ENCODE results near the gene SCAPER. TPM values are rescaled to one million over a fixed set of nuclear protein-coding genes. Genes with fewer than 3 reads are reported as not detected.

Gene SCAPER
- total RNA-seq, 2 experiments from 2014 or later: 31.4 to 32.7 TPM

GRCh38 chr15:76340198-76340802, 564.8 kb downstream of the SCAPER start:
- peaks cover 80% of the 10 kb centered on the region for H3K27me3 Mint-ChIP-seq
- ChIA-PET POLR2A (interaction anchor here (0.8 to 1.6 kb wide), 3 partner anchors 9 to 48 kb away, joined by 3 read pairs; partner anchors contain the start of gene ETFA), CTCF (interaction anchor here (0.8 to 1.0 kb wide), 2 partner anchors 104 to 1203 kb away, joined by 3 to 4 read pairs; no protein-coding TSS in a partner anchor)
- intact Hi-C loops (cut with micrococcal nuclease): no loop called here
- H3K9me3 Mint-ChIP-seq: no peaks in the 10 kb centered on the region
- peak; percentile 34 for DNase-seq
- H3K36me3 Mint-ChIP-seq (ENCODE audit: low read depth): no peaks in the 10 kb centered on the region
- no peak for ATAC-seq
- H3K27ac Mint-ChIP-seq: no peak overlapping the region
- TF ChIP-seq CTCF (IDR thresholded peaks at IDR 0.05): no peak
- H3K4me3 Mint-ChIP-seq: peak overlapping the region; percentile 71
- H3K4me1 Mint-ChIP-seq (ENCODE audit: low read depth): peaks cover 49% of the 10 kb centered on the region

GRCh38 chr15:76339305-76340197, 565.6 kb downstream of the SCAPER start:
- intact Hi-C loops (cut with micrococcal nuclease): no loop called here
- no peak for ATAC-seq
- no peaks in the 10 kb centered on the region for H3K9me3 Mint-ChIP-seq

GRCh38 chr15:76338486-76339304, 566.4 kb downstream of the SCAPER start:
- CTCF ChIA-PET: no interaction called here
- H3K4me3 Mint-ChIP-seq: peak overlapping the region; percentile 71
- H3K4me1 Mint-ChIP-seq (ENCODE audit: low read depth): peaks cover 50% of the 10 kb centered on the region
- no peaks in the 10 kb centered on the region for H3K36me3 Mint-ChIP-seq (ENCODE audit: low read depth)
- DNase-seq: no peak
- peaks cover 79% of the 10 kb centered on the region for H3K27me3 Mint-ChIP-seq
- intact Hi-C loops (cut with micrococcal nuclease): no loop called here
- ATAC-seq: no peak
- TF ChIP-seq CTCF (IDR thresholded peaks at IDR 0.05): no peak
- no peaks in the 10 kb centered on the region for H3K9me3 Mint-ChIP-seq
- no peak overlapping the region for H3K27ac Mint-ChIP-seq
- POLR2A ChIA-PET: interaction anchor here (0.8 kb wide), 1 partner anchor 28 kb away, joined by 3 read pairs; the partner anchor contains the start of gene ETFA

More at GRCh38 chr15:76339305-76340197, 565.6 kb downstream of the SCAPER start:
- POLR2A ChIA-PET: interaction anchor here (1.1 to 1.6 kb wide), 2 partner anchors 28 to 47 kb away, joined by 3 read pairs; partner anchors contain the start of gene ETFA
- peak; percentile 29 for DNase-seq
- Mint-ChIP-seq H3K4me3 (peak overlapping the region; percentile 71), H3K27me3 (peaks cover 81% of the 10 kb centered on the region), H3K36me3 (ENCODE audit: low read depth) (no peaks in the 10 kb centered on the region), H3K4me1 (ENCODE audit: low read depth) (peaks cover 50% of the 10 kb centered on the region), H3K27ac (no peak overlapping the region)
- TF ChIP-seq CTCF (IDR thresholded peaks at IDR 0.05): no peak
- CTCF ChIA-PET: interaction anchor here (0.8 to 1.0 kb wide), 2 partner anchors 104 to 1204 kb away, joined by 3 to 4 read pairs; no protein-coding TSS in a partner anchor

DNA sequence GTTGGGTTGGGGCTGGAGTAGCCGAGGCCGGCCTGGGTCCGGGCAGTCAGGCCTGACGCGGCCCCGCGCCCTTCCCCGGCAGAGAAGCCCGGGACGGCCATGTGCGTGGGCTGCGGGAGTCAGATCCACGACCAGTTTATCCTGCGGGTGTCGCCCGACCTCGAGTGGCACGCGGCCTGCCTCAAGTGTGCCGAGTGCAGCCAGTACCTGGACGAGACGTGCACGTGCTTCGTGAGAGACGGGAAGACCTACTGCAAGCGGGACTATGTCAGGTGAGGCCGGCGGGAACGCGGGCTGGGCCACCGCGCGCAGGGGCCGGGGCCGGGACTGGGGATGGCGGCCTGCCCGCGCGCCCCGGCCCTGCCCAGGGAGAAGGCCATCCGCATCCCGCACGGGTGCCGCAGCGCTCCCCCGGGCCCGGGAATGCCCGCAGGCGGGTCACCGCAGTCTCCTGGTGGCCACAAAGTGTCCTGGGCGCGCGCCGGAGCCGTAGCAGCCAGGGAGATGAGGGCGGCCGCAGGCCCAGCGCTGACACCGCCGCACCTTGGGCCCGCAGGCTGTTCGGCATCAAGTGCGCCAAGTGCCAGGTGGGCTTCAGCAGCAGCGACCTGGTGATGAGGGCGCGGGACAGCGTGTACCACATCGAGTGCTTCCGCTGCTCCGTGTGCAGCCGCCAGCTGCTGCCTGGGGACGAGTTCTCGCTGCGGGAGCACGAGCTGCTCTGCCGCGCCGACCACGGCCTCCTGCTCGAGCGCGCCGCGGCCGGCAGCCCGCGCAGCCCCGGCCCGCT, 567.2 kb downstream of the SCAPER start:
- DNase-seq (peak; percentile 30), ATAC-seq (no peak)
- CTCF ChIA-PET: interaction anchor here (0.6 kb wide), 1 partner anchor 153 kb away, joined by 3 read pairs; no protein-coding TSS in a partner anchor
- Mint-ChIP-seq H3K27ac (no peak overlapping the region), H3K4me3 (peak overlapping the region; percentile 66), H3K4me1 (ENCODE audit: low read depth) (peaks cover 50% of the 10 kb centered on the region), H3K9me3 (no peaks in the 10 kb centered on the region), H3K36me3 (ENCODE audit: low read depth) (no peaks in the 10 kb centered on the region), H3K27me3 (peaks cover 77% of the 10 kb centered on the region)
- intact Hi-C loops (cut with micrococcal nuclease): no loop called here
- no peak for TF ChIP-seq CTCF (IDR thresholded peaks at IDR 0.05)
- POLR2A ChIA-PET: interaction anchor here (0.6 to 1.0 kb wide), 3 partner anchors 9 to 541 kb away, joined by 3 read pairs; partner anchors contain the start of gene ETFA
